Upper lobe of left lung (tissue), 6 donors: Measurements from ENCODE around the gene NUP214. TPM values are rescaled to one million over a fixed set of nuclear protein-coding genes. Genes with fewer than 3 reads are reported as not detected.
"Not testable (repeated sequence)": the region's sequence is repeated elsewhere in the genome, so short reads cannot be mapped to it uniquely, and the experiment has no call there.

Experiments used
- ATAC-seq, 2 donors: fragments of 200-7000 bp; cut with Tn5 transposase; one replicate each; pipeline ENCODE4 v1.9.1; 2022; ENCODE audit warnings: mild to moderate bottlenecking in 2 of 2, moderate library complexity in 2 of 2; ENCODE audit not compliant: low FRiP score in 2 of 2
- DNase-seq, 2 donors: peaks; one replicate each; pipeline ENCODE4 v3.0.0-alpha.2; 2019 to 2020
- H3K27ac ChIP-seq, 4 donors: fragments of 200-600 bp; sonication (generic); one replicate each; pipeline ENCODE4 v1.5.1; 2016 to 2019
- H3K27me3 ChIP-seq, 4 donors: fragments of 200-600 bp; sonication (generic); one replicate each; pipeline ENCODE4 v1.5.1; 2017 to 2019
- H3K36me3 ChIP-seq, 4 donors: fragments of 200-600 bp; sonication (generic); one replicate each; pipeline ENCODE4 v1.5.1; 2016 to 2019
- H3K4me1 ChIP-seq, 4 donors: fragments of 200-600 bp; sonication (generic); one replicate each; pipeline ENCODE4 v1.5.1; 2018 to 2019
- H3K4me3 ChIP-seq, 4 donors: fragments of 200-600 bp; sonication (generic); one replicate each; pipeline ENCODE4 v1.5.1; 2017 to 2019; ENCODE audit warnings: mild to moderate bottlenecking in 2 of 4, moderate library complexity in 1 of 4
- H3K9me3 ChIP-seq, 4 donors: fragments of 200-600 bp; sonication (generic); one replicate each; pipeline ENCODE4 v1.5.1; 2018 to 2019
- CTCF ChIP-seq, 6 experiments: fragments of 450-650 bp in 4 of 6; fragments of 200-600 bp in 2 of 6; sonication (generic) in 2 of 6; IDR thresholded peaks; one replicate each; pipeline ENCODE4 v1.5.1; 2016 to 2019; ENCODE audit warnings: antibody characterized with exemption in 6 of 6
- EP300 ChIP-seq, 4 donors: sonication (generic); formaldehyde crosslinking; IDR thresholded peaks; one replicate each; pipeline ENCODE4 v1.5.1; 2017; ENCODE audit warnings: antibody characterized with exemption in 4 of 4, control low read depth in 2 of 4
- POLR2A ChIP-seq, 4 donors: fragments of 450-650 bp; IDR thresholded peaks; one replicate each; pipeline ENCODE4 v1.5.1; 2016 to 2017; ENCODE audit warnings: antibody characterized with exemption in 4 of 4, mild to moderate bottlenecking in 2 of 4
- POLR2AphosphoS5 ChIP-seq, 2 donors: sonication (generic); formaldehyde crosslinking; IDR thresholded peaks; one replicate each; pipeline ENCODE4 v1.5.1; 2017; ENCODE audit warnings: antibody characterized with exemption in 2 of 2
- WGBS, 2 donors: methylation state at CpG; one replicate each; pipeline ENCODE4 v1.1.5; 2017 to 2018; 5-methylcytosine and 5-hydroxymethylcytosine counted together
- total RNA-seq, 6 donors: library from RNA; depleted of rRNA in 4 of 6; stranded (reverse); fragments of >200 nt in 4 of 6; gene quantifications; one replicate each; pipeline versions ENCODE4 v1.1.0 to v1.2.1, GENCODE V29; 2016 to 2021
- donor health status: DM: no; HTN: no; CAD: no; lungs with moderate emphysema.
- donor health status: DM: no; HTN: yes; CAD: no; lungs with severe emphysema.

Gene NUP214
- total RNA-seq, 6 donors from 2014 or later: 35.3 to 113 (median 44.3) TPM

- DNase-seq (no peak), ATAC-seq (no peak)
- TF ChIP-seq EP300 (IDR thresholded peaks at IDR 0.05) (no peak), POLR2A (IDR thresholded peaks at IDR 0.05) (no peak), POLR2AphosphoS5 (IDR thresholded peaks at IDR 0.05) (no peak), CTCF (IDR thresholded peaks at IDR 0.05) (no peak)
- Histone ChIP-seq H3K9me3 (no peaks in the 10 kb centered on the region), H3K27me3 (no peaks in the 10 kb centered on the region), H3K4me3 (no peak overlapping the region), H3K4me1 (peaks cover 27 to 44% (median 29%) of the 10 kb centered on the region in 4 donors), H3K27ac (peak overlapping the region in 2 of 4 donors; percentile 34 to 36), H3K36me3 (peaks cover 7 to 32% (median 22%) of the 10 kb centered on the region in 4 donors)
- 70 to 74% methylated on average over 13 of the region's 13 CpGs for WGBS, 2 donors
Observed at GRCh38 chr9:131262327-131263032, 137.1 kb downstream of the NUP214 start.

GRCh38 chr9:131263033-131263343, 137.6 kb downstream of the NUP214 start:
- not testable (repeated sequence) for H3K27me3 ChIP-seq, DNase-seq, H3K9me3 ChIP-seq, H3K4me3 ChIP-seq, ATAC-seq
- Histone ChIP-seq H3K36me3 (peaks cover 7 to 32% (median 22%) of the 10 kb centered on the region in 4 donors), H3K27ac (peak overlapping the region in 2 of 4 donors; percentile 31 to 34), H3K4me1 (peaks cover 24 to 42% (median 25%) of the 10 kb centered on the region in 4 donors)
- 88 to 90% methylated on average over 5 of the region's 5 CpGs for WGBS, 2 donors

GRCh38 chr9:131263701-131264100, 138.3 kb downstream of the NUP214 start:
- WGBS, 2 donors: 83 to 88% methylated on average over 6 of the region's 6 CpGs
- Histone ChIP-seq H3K4me1 (peaks cover 22 to 42% (median 28%) of the 10 kb centered on the region in 4 donors), H3K4me3 (no peak overlapping the region), H3K27me3 (no peaks in the 10 kb centered on the region), H3K36me3 (peaks cover 7 to 30% (median 21%) of the 10 kb centered on the region in 4 donors), H3K9me3 (no peaks in the 10 kb centered on the region), H3K27ac (peak overlapping the region in 3 of 4 donors; percentile 30 to 93 (median 58))
- no peak for ATAC-seq
- TF ChIP-seq EP300 (IDR thresholded peaks at IDR 0.05): no peak
- no peak for TF ChIP-seq POLR2A (IDR thresholded peaks at IDR 0.05)
- DNase-seq: no peak

GRCh38 chr9:131264231-131264630, 138.8 kb downstream of the NUP214 start:
- 59 to 73% methylated on average over 5 to 11 of the region's 11 CpGs for WGBS, 2 donors
- Histone ChIP-seq H3K4me1 (peaks cover 27 to 45% (median 30%) of the 10 kb centered on the region in 4 donors), H3K27me3 (no peaks in the 10 kb centered on the region), H3K36me3 (peaks cover 7 to 25% (median 17%) of the 10 kb centered on the region in 4 donors), H3K27ac (peak overlapping the region in 3 of 4 donors; percentile 30 to 93 (median 58)), H3K9me3 (no peaks in the 10 kb centered on the region), H3K4me3 (no peak overlapping the region)
- ATAC-seq: no peak
- TF ChIP-seq POLR2AphosphoS5 (IDR thresholded peaks at IDR 0.05): no peak
- TF ChIP-seq EP300 (IDR thresholded peaks at IDR 0.05): no peak
- TF ChIP-seq POLR2A (IDR thresholded peaks at IDR 0.05): no peak
- TF ChIP-seq CTCF (IDR thresholded peaks at IDR 0.05): no peak
- peak in 1 of 2 donors; percentile 72 for DNase-seq

GRCh38 chr9:131266266-131267229, 141.2 kb downstream of the NUP214 start:
- Histone ChIP-seq H3K36me3 (peaks cover 0 to 4% (median 2%) of the 10 kb centered on the region in 4 donors), H3K27me3 (no peaks in the 10 kb centered on the region), H3K4me3 (no peak overlapping the region), H3K9me3 (no peaks in the 10 kb centered on the region), H3K4me1 (peaks cover 44 to 67% (median 48%) of the 10 kb centered on the region in 4 donors), H3K27ac (peak overlapping the region; percentile 36 to 93 (median 76))
- TF ChIP-seq POLR2A (IDR thresholded peaks at IDR 0.05) (no peak), POLR2AphosphoS5 (IDR thresholded peaks at IDR 0.05) (no peak), EP300 (IDR thresholded peaks at IDR 0.05) (no peak), CTCF (IDR thresholded peaks at IDR 0.05) (no peak)
- WGBS, 2 donors: 56 to 65% methylated on average over 18 to 23 of the region's 26 CpGs
- DNase-seq: peak in 1 of 2 donors; percentile 40
- ATAC-seq: peak in 1 of 2 donors; percentile 5
